Endothelial cell of umbilical vein (primary cell): ENCODE measurements around the gene OPCML.

Experiments used
- EZH2 ChIP-seq: IDR thresholded peaks from 2 replicates; pipeline ENCODE4 v1.6.1; 2012; ENCODE audit warnings: borderline replicate concordance, low read depth, mild to moderate bottlenecking, moderate library complexity, low read length, inconsistent platforms; ENCODE audit not compliant: severe bottlenecking
- GATA2 ChIP-seq: IDR thresholded peaks from 2 replicates; pipeline ENCODE4 v1.7.0; 2011; ENCODE audit warnings: low read depth, mild to moderate bottlenecking, moderate library complexity, mixed read lengths, low read length; ENCODE audit not compliant: insufficient read length, insufficient read depth
- POLR2A ChIP-seq: IDR thresholded peaks from 2 replicates; pipeline ENCODE4 v1.6.1; 2012; ENCODE audit warnings: low read depth, mild to moderate bottlenecking, control low read depth, low read length
- POLR2AphosphoS5 ChIP-seq: IDR thresholded peaks from 2 replicates; pipeline ENCODE4 v1.6.1; 2012; ENCODE audit warnings: low read depth, mild to moderate bottlenecking, control low read depth, low read length, moderate library complexity; ENCODE audit not compliant: insufficient read depth
- TF ChIP-seq, protein P1 (sequence below), 2 donors: IDR thresholded peaks; 1 replicate in 1 of 2; 2 replicates in 1 of 2; pipeline ENCODE4 v1.5.1; 2011; ENCODE audit warnings: low read length in 2 of 2, mild to moderate bottlenecking in 2 of 2, moderate library complexity in 2 of 2, control low read depth in 1 of 2, inconsistent platforms in 1 of 2, low read depth in 1 of 2; ENCODE audit not compliant: insufficient read depth in 1 of 2; ENCODE audit errors: extremely low read depth in 1 of 2
- TF ChIP-seq, protein P2 (sequence below): IDR thresholded peaks from 2 replicates; pipeline ENCODE4 v1.6.1; 2011; ENCODE audit not compliant: insufficient read depth, insufficient read length

DNA sequence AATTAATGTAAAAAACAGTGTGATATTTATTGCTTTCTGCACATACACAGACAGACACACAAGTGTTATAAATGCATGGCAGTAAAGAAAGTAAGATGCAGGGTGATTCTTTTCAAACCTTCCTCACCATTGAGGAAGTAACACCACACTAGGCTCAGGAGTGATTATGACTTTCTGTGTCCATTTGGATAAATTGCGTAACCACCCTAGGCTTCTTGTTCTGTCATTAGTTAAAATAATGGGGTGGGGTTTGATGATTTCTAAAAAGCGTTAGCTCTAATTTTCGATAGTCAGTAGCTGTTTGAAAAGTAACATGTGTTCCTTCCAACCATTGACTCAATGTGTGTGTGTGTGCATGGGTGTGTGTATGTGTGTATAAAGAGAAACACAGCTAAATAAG is 1081.7 kb downstream of the OPCML start:
- TF ChIP-seq, protein P1, sequence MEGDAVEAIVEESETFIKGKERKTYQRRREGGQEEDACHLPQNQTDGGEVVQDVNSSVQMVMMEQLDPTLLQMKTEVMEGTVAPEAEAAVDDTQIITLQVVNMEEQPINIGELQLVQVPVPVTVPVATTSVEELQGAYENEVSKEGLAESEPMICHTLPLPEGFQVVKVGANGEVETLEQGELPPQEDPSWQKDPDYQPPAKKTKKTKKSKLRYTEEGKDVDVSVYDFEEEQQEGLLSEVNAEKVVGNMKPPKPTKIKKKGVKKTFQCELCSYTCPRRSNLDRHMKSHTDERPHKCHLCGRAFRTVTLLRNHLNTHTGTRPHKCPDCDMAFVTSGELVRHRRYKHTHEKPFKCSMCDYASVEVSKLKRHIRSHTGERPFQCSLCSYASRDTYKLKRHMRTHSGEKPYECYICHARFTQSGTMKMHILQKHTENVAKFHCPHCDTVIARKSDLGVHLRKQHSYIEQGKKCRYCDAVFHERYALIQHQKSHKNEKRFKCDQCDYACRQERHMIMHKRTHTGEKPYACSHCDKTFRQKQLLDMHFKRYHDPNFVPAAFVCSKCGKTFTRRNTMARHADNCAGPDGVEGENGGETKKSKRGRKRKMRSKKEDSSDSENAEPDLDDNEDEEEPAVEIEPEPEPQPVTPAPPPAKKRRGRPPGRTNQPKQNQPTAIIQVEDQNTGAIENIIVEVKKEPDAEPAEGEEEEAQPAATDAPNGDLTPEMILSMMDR (IDR thresholded peaks at IDR 0.05; ENCODE audit: extremely low read depth in 1 of 2, insufficient read depth in 1 of 2, low read depth in 1 of 2, low read length in 2 of 2) = no peak
- TF ChIP-seq POLR2A = no peak
- TF ChIP-seq, protein P2, sequence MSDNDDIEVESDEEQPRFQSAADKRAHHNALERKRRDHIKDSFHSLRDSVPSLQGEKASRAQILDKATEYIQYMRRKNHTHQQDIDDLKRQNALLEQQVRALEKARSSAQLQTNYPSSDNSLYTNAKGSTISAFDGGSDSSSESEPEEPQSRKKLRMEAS = no peak
- no peak for TF ChIP-seq POLR2AphosphoS5
- no peak for TF ChIP-seq GATA2
- TF ChIP-seq EZH2 = no peak
